NOMO-1 treated with dmso at 0.1 percent for 144 hours (cell line): Measurements from ENCODE around the gene TMEM271.

Experiments
- DNase-seq: peaks from one replicate; lab custom pipeline; 2025; ENCODE audit not compliant: unreplicated experiment; lab: John Stamatoyannopoulos, UW

The TMEM271 gene

DNA sequence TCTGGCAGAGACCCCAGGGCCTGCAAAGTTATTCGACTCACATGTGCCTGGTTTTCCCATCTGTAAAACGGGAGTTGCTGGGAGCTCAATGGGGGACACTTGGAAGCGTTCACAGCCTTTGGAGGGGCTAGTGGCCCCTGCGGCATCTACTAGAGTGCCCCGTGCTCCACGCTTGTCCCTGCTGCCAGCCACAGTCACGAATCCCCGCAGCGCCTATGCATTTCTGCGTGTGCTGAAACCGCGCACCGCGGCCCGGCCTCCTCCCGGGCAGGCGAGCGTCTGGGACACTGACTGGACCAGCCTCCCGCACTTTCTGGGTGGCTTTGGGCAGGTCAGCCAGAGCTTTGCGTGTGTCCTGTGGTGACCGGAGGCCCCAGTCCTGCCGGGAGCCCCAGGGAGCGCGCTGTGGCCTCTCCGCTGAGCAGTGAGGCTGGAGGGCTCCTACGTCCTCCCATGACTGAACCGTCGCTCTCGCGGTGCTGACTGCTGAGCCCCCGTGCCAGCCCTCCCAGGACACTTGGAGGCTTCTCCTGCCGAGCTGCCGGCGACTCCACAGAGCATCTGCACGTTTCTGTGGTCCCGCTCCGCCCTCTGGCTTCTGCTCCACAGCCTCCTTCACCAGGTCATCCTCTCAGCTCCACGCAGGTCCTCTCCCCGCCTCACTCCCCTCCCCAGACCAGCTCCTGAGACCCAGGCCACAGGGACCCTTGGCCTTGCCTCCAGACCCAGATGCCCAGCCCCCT is 40.7 kb downstream of the TMEM271 start:
- no peak for DNase-seq

DNA sequence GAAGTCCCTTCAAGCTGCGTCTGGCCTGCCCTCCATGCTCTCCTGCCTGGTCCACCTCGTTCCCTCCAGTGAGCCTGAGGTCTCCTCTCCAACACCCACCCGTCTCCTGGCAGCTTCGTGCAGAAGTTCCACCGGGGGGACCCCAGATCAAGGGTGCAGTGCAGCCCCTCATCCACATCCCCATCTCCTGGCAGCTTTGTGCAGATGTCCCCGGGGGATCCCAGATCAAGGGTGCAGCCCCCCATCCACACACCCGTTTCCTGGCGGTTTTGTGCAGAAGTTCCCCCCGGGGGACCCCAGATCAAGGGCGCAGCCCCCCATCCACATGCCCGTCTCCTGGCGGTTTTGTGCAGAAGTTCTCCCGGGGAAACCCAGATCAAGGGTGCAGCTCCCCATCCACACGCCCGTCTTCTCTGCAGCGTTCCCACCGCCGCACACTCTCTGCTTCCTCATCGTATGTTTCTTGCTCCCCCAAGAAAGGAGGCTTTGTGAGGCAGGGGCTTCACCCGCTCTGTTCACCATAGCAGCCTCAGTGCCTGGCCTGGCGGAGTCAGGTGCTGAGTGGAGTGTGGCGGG is 41.4 kb downstream of the TMEM271 start:
- no peak for DNase-seq

GRCh38 chr4:534101-534575 is 42.0 kb downstream of the TMEM271 start:
- no peak for DNase-seq

DNA sequence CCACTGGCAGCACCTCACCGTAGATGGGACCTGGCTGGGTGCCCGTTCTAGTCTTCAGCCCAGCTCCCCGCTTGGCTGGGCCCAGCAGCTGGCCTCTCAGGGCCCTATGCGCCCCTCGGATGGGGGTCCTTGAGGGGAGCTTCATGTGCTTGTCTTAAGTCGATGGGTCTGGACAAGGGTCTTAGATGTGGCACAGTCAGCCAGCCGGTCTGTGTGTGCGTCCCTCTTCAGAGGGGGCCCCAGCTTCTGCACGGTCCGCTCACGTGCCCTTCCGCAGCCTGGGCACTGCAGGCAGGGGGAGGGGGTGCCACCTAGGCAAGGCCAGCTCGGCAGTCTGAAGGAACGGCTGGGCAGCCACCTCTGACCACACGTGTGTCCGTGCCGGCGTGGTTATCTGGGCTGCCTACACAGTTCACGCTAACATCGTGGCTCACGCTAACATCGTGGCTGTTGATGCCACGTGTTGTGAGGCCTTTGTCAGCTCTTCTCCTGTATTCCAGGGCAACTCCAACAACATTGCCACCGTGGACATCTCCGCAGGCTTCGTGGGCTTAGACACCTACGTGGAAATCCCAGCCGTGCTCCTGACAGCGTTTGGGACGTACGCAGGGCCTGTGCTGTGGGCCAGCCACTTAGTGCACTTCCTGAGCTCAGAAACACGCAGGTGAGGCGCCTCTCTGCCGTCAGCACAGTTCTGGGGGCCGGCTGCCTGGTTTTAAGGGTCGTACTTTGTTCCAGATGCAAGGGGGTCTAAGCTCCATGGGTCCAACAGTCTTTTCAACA is 42.6 kb downstream of the TMEM271 start:
- no peak for DNase-seq

DNA sequence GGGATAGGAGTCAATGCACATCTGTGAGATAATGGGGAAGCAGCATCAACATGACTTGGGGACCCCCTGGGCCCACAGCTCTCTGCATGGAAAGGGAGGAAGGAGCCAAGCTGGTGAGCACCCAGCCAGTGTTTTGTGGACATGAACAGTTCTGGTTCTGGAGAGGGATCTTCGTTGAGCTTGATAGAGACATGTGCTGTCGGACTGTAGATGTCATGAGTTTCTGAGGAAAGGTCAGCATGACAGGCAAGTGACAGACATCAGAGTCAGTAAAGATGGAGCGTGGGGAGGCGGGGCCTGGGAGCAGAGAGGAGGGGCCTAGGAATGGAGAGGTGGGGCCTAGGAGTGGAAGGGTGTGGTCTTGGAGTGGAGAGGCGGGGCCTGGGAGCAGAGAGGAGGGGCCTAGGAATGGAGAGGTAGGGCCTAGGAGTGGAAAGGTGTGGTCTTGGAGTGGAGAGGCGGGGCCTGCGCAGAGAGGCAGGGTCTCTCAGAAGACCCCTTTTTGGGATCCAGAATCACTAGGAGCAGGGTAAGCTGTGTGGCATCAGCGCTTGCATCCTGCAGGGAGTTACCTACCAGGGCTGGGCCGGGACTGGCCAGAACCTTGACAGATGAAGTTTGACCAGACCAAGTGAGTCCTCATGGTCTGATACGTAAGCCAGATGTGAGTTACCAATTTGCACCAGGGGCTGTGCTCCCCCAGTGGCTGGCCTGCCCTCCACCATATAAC is 43.3 kb downstream of the TMEM271 start:
- no peak for DNase-seq

DNA sequence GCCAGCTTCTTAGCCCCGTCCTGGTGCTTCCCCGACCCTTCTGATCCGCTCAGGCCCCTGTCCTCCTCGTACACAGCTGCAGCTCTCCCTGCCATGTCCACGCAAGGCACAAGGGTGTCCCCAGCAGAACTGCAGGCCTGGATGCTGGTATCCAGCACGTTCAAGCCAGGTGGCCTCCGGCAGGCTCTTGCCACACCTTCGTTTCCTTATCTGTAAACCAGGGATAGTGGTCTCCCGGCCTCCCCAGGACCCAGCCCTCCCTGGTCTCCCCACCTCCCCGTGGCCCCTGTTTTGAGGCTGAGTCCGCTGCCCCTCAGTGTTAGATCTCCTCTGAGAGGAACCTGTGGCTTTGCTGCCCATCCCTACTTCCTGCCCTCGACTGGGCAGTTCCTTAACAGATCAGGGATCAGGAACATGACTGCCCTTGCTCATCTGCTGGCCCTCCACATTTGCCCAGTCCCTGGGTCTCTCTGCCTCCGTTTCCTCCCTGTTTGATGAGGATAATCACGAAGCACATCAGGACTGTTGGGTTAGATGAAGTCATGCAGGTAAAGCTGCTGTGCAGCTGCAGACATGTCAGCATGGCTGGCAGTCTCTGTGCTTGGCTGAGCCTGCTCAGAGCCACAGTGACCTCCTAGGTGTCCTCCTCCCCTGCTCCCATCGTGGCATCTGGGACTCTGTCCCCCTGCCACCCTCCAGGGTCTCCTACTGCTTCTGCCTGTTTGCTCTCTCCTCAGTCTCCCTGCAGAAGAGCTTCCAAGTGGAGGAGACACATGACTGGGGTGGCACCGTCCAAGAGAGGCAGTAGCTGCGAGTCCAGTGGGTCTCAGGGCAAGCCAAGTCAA is 44.2 kb downstream of the TMEM271 start:
- no peak for DNase-seq

GRCh38 chr4:531076-531475 is 45.0 kb downstream of the TMEM271 start:
- no peak for DNase-seq

- DNase-seq, result no peak
Measured at GRCh38 chr4:530017-530781, 45.9 kb downstream of the TMEM271 start.

- DNase-seq, result no peak
Measured at GRCh38 chr4:529563-529962, 46.5 kb downstream of the TMEM271 start.

GRCh38 chr4:528835-529234 is 47.3 kb downstream of the TMEM271 start:
- DNase-seq, result no peak

DNA sequence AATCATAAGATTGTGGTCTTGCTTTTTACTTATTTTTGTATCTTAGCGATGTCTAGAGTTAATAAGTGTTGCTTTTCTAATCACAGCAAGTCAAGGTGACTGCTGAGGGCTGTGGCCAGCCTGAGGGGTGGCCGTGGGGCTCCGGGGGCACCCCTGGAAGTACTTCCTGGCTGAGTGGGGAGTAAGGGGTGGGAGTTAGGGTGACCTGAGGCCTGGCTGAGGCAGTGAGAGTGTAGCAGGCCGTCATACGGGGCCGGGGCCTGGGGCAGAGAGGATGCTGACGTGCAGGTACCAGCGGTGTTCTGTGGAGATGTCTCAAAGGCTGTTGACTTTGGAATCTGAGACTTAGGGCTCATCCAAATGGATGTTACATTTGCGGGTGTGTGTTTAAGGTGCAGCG is 47.8 kb downstream of the TMEM271 start:
- no peak for DNase-seq

DNA sequence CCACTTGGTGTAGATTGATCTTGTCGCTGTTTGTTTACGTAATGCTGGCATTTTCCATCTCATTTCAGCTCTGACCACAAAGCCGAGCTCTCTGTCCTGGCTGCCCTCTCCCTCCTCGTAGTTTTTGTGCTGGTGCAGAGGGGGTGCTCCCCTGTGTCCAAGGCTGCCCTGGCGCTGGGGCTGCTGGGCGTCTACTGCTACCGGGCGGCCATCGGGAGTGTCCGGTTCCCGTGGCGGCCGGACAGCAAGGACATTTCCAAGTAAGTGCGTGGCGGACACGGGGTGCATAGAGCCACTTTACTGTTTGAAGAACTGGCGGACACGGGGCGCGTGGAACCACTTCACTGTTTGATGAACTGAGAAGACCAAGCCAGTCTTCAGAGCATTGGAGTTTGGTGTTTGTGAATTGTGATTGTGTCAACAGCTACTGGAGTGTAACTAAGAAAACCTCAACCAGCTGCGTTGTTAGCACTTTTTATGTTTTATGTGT is 49.1 kb downstream of the TMEM271 start:
- no peak for DNase-seq

GRCh38 chr4:526189-526909 is 49.7 kb downstream of the TMEM271 start:
- no peak for DNase-seq

DNA sequence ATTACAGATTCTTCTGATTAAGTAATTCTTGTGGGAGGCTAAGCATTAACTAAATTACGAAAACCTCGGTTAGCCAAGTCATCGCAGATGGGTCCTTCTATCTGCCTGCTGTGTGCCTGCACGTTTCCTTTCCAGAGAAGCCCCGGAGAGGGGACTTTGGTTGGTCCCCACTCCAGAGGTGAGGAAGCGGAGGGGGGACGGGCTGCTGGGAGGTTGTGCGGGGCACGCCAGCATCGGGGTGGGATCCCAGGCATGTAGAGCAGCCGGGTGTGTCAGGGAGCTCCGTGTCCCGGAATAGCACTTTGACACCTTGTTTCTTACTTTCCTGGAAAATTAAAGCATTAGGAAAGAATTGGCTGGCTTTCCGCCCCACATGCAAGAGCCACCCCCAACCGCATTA is 50.4 kb downstream of the TMEM271 start:
- no peak for DNase-seq

DNA sequence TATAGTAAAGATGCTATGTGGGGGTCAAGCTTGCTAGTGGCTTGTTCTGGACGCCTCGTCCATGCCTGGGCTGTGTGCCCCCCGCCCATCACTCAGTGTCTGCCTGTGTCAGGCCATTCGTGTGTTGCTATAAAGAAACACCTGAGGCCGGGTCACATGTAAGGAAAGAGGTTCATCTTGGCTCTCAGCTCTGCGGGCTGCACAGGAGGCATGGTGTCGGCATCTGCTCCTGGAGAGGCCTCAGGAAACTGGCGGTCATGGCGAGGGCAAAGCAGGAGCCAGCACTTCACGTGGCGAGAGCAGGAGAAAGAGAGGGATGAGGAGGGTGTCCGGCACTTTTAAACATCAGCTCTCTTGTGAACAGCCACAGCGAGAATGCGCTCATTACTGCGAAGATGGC is 51.9 kb downstream of the TMEM271 start:
- no peak for DNase-seq
